Smooth muscle cell (in vitro differentiated cells): ENCODE results near the gene OR8B12. TPM values are rescaled to one million over a fixed set of nuclear protein-coding genes. Genes with fewer than 3 reads are reported as not detected.

ENCODE experiments used
- DNase-seq: peaks from one replicate; lab custom pipeline; 2025; ENCODE audit not compliant: unreplicated experiment; lab: John Stamatoyannopoulos, UW
- H2AFZ ChIP-seq: fragments of 200-600 bp; sonication (generic); 2 replicates; pipeline ENCODE4 v1.6.0; 2016; ENCODE audit warnings: antibody characterized with exemption, low read depth, mild to moderate bottlenecking
- H3F3A ChIP-seq: fragments of 200-600 bp; sonication (generic); 2 replicates; pipeline ENCODE4 v1.6.0; 2017; ENCODE audit warnings: antibody characterized with exemption, low read depth
- H3K27ac ChIP-seq: fragments of 200-600 bp; sonication (generic); 2 replicates; pipeline ENCODE4 v1.5.1; 2016; ENCODE audit warnings: low read depth, mild to moderate bottlenecking
- H3K27me3 ChIP-seq: fragments of 200-600 bp; sonication (generic); 2 replicates; pipeline ENCODE4 v1.6.1; 2016; ENCODE audit warnings: low read depth, mild to moderate bottlenecking
- H3K36me3 ChIP-seq: fragments of 200-600 bp; sonication (generic); 2 replicates; pipeline ENCODE4 v1.5.1; 2016; ENCODE audit warnings: low read depth
- H3K4me1 ChIP-seq: fragments of 200-600 bp; sonication (generic); 2 replicates; pipeline ENCODE4 v1.5.1; 2016; ENCODE audit warnings: low read depth
- H3K4me2 ChIP-seq: fragments of 200-600 bp; sonication (generic); 2 replicates; pipeline ENCODE4 v1.6.0; 2016; ENCODE audit warnings: mild to moderate bottlenecking
- H3K4me3 ChIP-seq: fragments of 200-600 bp; sonication (generic); 2 replicates; pipeline ENCODE4 v1.5.1; 2016; ENCODE audit warnings: mild to moderate bottlenecking
- H3K79me2 ChIP-seq: fragments of 200-600 bp; sonication (generic); 2 replicates; pipeline ENCODE4 v1.6.0; 2016; ENCODE audit warnings: low read depth, mild to moderate bottlenecking
- H3K9ac ChIP-seq: fragments of 200-600 bp; sonication (generic); 2 replicates; pipeline ENCODE4 v1.6.0; 2016; ENCODE audit warnings: low read depth
- H3K9me3 ChIP-seq: fragments of 200-600 bp; sonication (generic); replicated peaks from 2 replicates; pipeline ENCODE4 v1.5.1; 2016; ENCODE audit warnings: low read depth
- H4K20me1 ChIP-seq: fragments of 200-600 bp; sonication (generic); 2 replicates; pipeline ENCODE4 v1.6.0; 2016; ENCODE audit warnings: low read depth
- WGBS: methylation state at CpG from one replicate; pipeline ENCODE4 v1.1.7; 2016; ENCODE audit warnings: low lambda C conversion rate; 5-methylcytosine and 5-hydroxymethylcytosine counted together
- polyA plus RNA-seq: library from polyadenylated mRNA; unstranded; fragments of >200 nt; fragmentation: Nextera tagmentation; extraction: Ambion mirVana; gene quantifications from 2 replicates; pipeline ENCODE4 v1.2.1, GENCODE V29; 2016
- total RNA-seq: library from RNA; depleted of rRNA; stranded (reverse); fragments of >200 nt; gene quantifications from 2 replicates; pipeline ENCODE4 v1.2.3, GENCODE V29; 2014
- TF ChIP-seq, protein P1 (sequence below): fragments of 200-600 bp; sonication (generic); IDR thresholded peaks from 2 replicates; pipeline ENCODE4 v1.5.1; 2017; ENCODE audit warnings: borderline replicate concordance, mild to moderate bottlenecking, antibody characterized with exemption; ENCODE audit not compliant: insufficient read depth, poor library complexity, severe bottlenecking

Gene OR8B12
- total RNA-seq, result not detected in 2 replicates
- polyA plus RNA-seq, result not detected in 2 replicates

GRCh38 chr11:124543554-124543953 lies at the start of gene OR8B12:
OR8B12 (minus strand) TSS chr11:124543654; CDS start chr11:124543654, 0 bp downstream.
- no peak within 1 kb of the TSS for H3K27ac ChIP-seq
- no peaks in the 10 kb centered on the region for H3K36me3 ChIP-seq
- no peaks in the 10 kb centered on the region for H3K9me3 ChIP-seq
- no peak within 1 kb of the TSS for H2AFZ ChIP-seq
- H3K4me3 ChIP-seq, result no peak within 1 kb of the TSS
- H3K4me2 ChIP-seq, result no peak within 1 kb of the TSS
- no peaks in the 10 kb centered on the region for H3F3A ChIP-seq
- no peak within 1 kb of the TSS for H3K9ac ChIP-seq
- H4K20me1 ChIP-seq, result no peaks in the 10 kb centered on the region
- DNase-seq, result no peak
- 92% methylated on average over 5 of the region's 5 CpGs for WGBS
- TF ChIP-seq, protein P1, sequence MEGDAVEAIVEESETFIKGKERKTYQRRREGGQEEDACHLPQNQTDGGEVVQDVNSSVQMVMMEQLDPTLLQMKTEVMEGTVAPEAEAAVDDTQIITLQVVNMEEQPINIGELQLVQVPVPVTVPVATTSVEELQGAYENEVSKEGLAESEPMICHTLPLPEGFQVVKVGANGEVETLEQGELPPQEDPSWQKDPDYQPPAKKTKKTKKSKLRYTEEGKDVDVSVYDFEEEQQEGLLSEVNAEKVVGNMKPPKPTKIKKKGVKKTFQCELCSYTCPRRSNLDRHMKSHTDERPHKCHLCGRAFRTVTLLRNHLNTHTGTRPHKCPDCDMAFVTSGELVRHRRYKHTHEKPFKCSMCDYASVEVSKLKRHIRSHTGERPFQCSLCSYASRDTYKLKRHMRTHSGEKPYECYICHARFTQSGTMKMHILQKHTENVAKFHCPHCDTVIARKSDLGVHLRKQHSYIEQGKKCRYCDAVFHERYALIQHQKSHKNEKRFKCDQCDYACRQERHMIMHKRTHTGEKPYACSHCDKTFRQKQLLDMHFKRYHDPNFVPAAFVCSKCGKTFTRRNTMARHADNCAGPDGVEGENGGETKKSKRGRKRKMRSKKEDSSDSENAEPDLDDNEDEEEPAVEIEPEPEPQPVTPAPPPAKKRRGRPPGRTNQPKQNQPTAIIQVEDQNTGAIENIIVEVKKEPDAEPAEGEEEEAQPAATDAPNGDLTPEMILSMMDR, result no peak
- no peaks in the 10 kb centered on the region for H3K4me1 ChIP-seq
- H3K27me3 ChIP-seq, result no peaks in the 10 kb centered on the region
- no peaks in the 10 kb centered on the region for H3K79me2 ChIP-seq

DNA sequence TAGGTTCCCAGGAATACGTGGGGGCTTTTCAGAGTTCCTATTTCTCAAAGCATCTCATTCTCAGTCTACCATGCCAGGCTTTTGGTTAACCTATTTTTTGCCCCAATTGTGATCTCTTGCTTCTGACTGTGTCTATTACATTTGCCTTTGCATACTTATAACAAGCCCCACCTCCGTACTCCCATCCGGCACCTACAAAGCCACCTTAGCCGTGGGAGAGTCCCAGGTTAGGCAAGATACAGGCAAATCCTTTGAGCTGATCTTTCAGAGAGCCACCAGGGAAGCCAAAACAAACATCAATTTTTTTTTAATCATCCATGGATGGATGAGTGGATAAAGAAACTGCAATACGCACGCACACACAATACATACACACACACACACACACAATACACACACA lies 49.2 kb upstream of the OR8B12 start:
- Histone ChIP-seq H3K36me3 (no peaks in the 10 kb centered on the region), H2AFZ (no peak overlapping the region), H3K9ac (no peak overlapping the region), H3K9me3 (no peaks in the 10 kb centered on the region), H3F3A (no peaks in the 10 kb centered on the region), H3K4me2 (no peak overlapping the region), H3K79me2 (no peaks in the 10 kb centered on the region), H4K20me1 (no peaks in the 10 kb centered on the region), H3K4me1 (no peaks in the 10 kb centered on the region), H3K27me3 (peaks cover 7% of the 10 kb centered on the region), H3K4me3 (no peak overlapping the region), H3K27ac (no peak overlapping the region)
- TF ChIP-seq, protein P1, result no peak
- WGBS, result 92% methylated on average over 6 of the region's 6 CpGs
- no peak for DNase-seq

GRCh38 chr11:124591430-124591829 lies 48.0 kb upstream of the OR8B12 start:
- Histone ChIP-seq H3K4me2 (no peak overlapping the region), H2AFZ (no peak overlapping the region), H3K27ac (no peak overlapping the region), H3K9me3 (no peaks in the 10 kb centered on the region), H3K27me3 (no peaks in the 10 kb centered on the region), H3K4me3 (no peak overlapping the region), H3F3A (no peaks in the 10 kb centered on the region), H3K79me2 (no peaks in the 10 kb centered on the region), H3K36me3 (no peaks in the 10 kb centered on the region), H3K4me1 (no peaks in the 10 kb centered on the region), H3K9ac (no peak overlapping the region), H4K20me1 (no peaks in the 10 kb centered on the region)
- TF ChIP-seq, protein P1, result no peak
- 91% methylated on average over 2 of the region's 2 CpGs for WGBS
- DNase-seq, result no peak

DNA sequence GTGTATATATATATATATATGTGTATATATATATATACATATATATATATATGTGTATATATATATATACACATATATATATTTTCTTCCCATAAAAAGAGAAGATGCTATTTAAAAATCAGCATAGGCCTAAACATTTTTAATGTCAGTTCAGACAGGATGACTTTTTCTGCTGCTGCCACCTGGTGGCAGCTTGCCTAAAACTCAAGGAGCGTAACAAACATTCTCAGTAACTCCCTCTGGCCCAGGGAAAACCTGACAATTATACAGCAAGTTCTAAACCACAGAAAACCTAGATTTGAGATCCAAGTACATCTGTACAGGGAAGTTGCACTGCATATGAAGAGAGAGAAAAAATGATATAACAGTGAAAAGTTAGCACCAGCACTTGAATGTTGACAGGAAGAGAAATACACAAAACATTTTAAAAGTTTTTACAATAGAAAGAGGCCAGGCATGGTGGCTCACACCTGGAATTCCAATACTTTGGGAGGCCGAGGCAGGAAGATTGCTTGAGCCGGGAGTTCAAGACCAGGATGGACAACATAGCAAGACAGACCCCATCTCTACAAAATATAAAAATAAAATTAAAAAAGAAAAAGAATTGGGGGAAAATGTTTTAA lies 42.9 kb upstream of the OR8B12 start:
- H4K20me1 ChIP-seq, result no peaks in the 10 kb centered on the region
- 39% methylated on average over 3 of the region's 3 CpGs for WGBS
- no peak overlapping the region for H3K9ac ChIP-seq
- H3K27me3 ChIP-seq, result no peaks in the 10 kb centered on the region
- no peak overlapping the region for H3K4me3 ChIP-seq
- no peak overlapping the region for H2AFZ ChIP-seq
- TF ChIP-seq, protein P1, result peak; percentile 73
- no peak for DNase-seq
- H3K4me2 ChIP-seq, result no peak overlapping the region
- H3K27ac ChIP-seq, result no peak overlapping the region
- H3K9me3 ChIP-seq, result no peaks in the 10 kb centered on the region
- H3F3A ChIP-seq, result no peaks in the 10 kb centered on the region
- H3K79me2 ChIP-seq, result no peaks in the 10 kb centered on the region
- no peaks in the 10 kb centered on the region for H3K36me3 ChIP-seq
- H3K4me1 ChIP-seq, result no peaks in the 10 kb centered on the region
